HG02798 (cell line): ENCODE measurements around the gene FRG1.
"Not testable (repeated sequence)": the region's sequence is repeated elsewhere in the genome, so short reads cannot be mapped to it uniquely, and the experiment has no call there.

Experiments
- ATAC-seq: cut with Tn5 transposase; IDR thresholded peaks from one replicate; pipeline ENCODE4 v1.9.1; 2021; ENCODE audit warnings: mild to moderate bottlenecking; ENCODE audit not compliant: unreplicated experiment, poor library complexity

Gene FRG1

GRCh38 chr4:189940178-189941004 is at the start of gene FRG1:
Gene FRG1, plus strand, starts transcription at chr4:189940872. Its CDS starts 138 bp downstream, at chr4:189941010.
- ATAC-seq, result peak; percentile 100

GRCh38 chr4:189897667-189898066 is 43.0 kb upstream of the FRG1 start:
- no peak for ATAC-seq

- not testable (repeated sequence) for ATAC-seq
Measured at GRCh38 chr4:189899481-189900015, 41.1 kb upstream of the FRG1 start.

GRCh38 chr4:189904420-189905027 is 36.1 kb upstream of the FRG1 start:
- peak; percentile 72 for ATAC-seq

- no peak for ATAC-seq
Measured at GRCh38 chr4:189912170-189912569, 28.5 kb upstream of the FRG1 start.

- no peak for ATAC-seq
Measured at GRCh38 chr4:189917161-189917891, 23.3 kb upstream of the FRG1 start.

GRCh38 chr4:189921058-189921457 is 19.6 kb upstream of the FRG1 start:
- ATAC-seq, result no peak

GRCh38 chr4:189926742-189927141 is 13.9 kb upstream of the FRG1 start:
- not testable (repeated sequence) for ATAC-seq

- ATAC-seq, result no peak
Measured at GRCh38 chr4:189941005-189941450, 356 bp downstream of the FRG1 start.

GRCh38 chr4:189942412-189942811 is 1.7 kb downstream of the FRG1 start:
- not testable (repeated sequence) for ATAC-seq

GRCh38 chr4:189944077-189944476 is 3.4 kb downstream of the FRG1 start:
- ATAC-seq, result not testable (repeated sequence)

GRCh38 chr4:189946906-189947305 is 6.2 kb downstream of the FRG1 start:
- ATAC-seq, result not testable (repeated sequence)

- not testable (repeated sequence) for ATAC-seq
Measured at GRCh38 chr4:189948486-189948885, 7.8 kb downstream of the FRG1 start.

- ATAC-seq, result not testable (repeated sequence)
Measured at GRCh38 chr4:189969291-189969690, 28.6 kb downstream of the FRG1 start.

GRCh38 chr4:189973646-189974045 is 33.0 kb downstream of the FRG1 start:
- ATAC-seq, result no peak

GRCh38 chr4:189974056-189974455 is 33.4 kb downstream of the FRG1 start:
- ATAC-seq, result no peak

GRCh38 chr4:189979196-189980047 is 38.8 kb downstream of the FRG1 start:
- no peak for ATAC-seq

GRCh38 chr4:189980292-189980691 is 39.6 kb downstream of the FRG1 start:
- not testable (repeated sequence) for ATAC-seq

GRCh38 chr4:189981970-189982369 is 41.3 kb downstream of the FRG1 start:
- no peak for ATAC-seq
